Measurements from ENCODE around the gene CIC.
A peak's percentile ranks its signal among the peaks of the same experiment; 100 is the strongest.

GRCh38 chr19:42301646-42302203 is 32.7 kb downstream of the CIC start, which contains the start of gene PRR19:
- TF ChIP-seq SIN3A (IDR thresholded peaks at IDR 0.05; ENCODE audit: borderline replicate concordance, insufficient read depth, low read length) (0 out of 2 replicates have a peak, but pooled peaks have one; percentile 15), POLR2AphosphoS5 (IDR thresholded peaks at IDR 0.05; ENCODE audit: low read depth, low read length) (no peak), FOXP2 (optimal IDR thresholded peaks at IDR 0.05; ENCODE audit: borderline replicate concordance, extremely low read depth, extremely low read length, insufficient read depth) (no peak)
